GOT3 (cell line): Measurements from ENCODE around the gene TOMM6.
"Not testable (repeated sequence)": the region's sequence is repeated elsewhere in the genome, so short reads cannot be mapped to it uniquely, and the experiment has no call there.

ENCODE experiments used
- DNase-seq: peaks from one replicate; lab custom pipeline; 2025; ENCODE audit warnings: mixed read lengths; lab: John Stamatoyannopoulos, UW

The TOMM6 gene

GRCh38 chr6:41763470-41763869 lies 24.0 kb upstream of the TOMM6 start:
- no peak for DNase-seq

GRCh38 chr6:41766043-41766664 lies 21.3 kb upstream of the TOMM6 start:
- not testable (repeated sequence) for DNase-seq

GRCh38 chr6:41767112-41767833 lies 20.2 kb upstream of the TOMM6 start:
- peak; percentile 35 for DNase-seq

GRCh38 chr6:41768545-41769308 lies 18.8 kb upstream of the TOMM6 start:
- DNase-seq, result no peak

GRCh38 chr6:41769376-41769775 lies 18.1 kb upstream of the TOMM6 start:
- DNase-seq, result no peak

- DNase-seq, result no peak
Measured at GRCh38 chr6:41770381-41771057, 17.0 kb upstream of the TOMM6 start.

GRCh38 chr6:41771058-41771983 lies 16.2 kb upstream of the TOMM6 start:
- DNase-seq, result no peak

GRCh38 chr6:41774841-41775240 lies 12.7 kb upstream of the TOMM6 start:
- DNase-seq, result no peak

GRCh38 chr6:41775293-41775882 lies 12.1 kb upstream of the TOMM6 start:
- DNase-seq, result no peak

- DNase-seq, result no peak
Measured at GRCh38 chr6:41777551-41778285, 9.8 kb upstream of the TOMM6 start.

- DNase-seq, result no peak
Measured at GRCh38 chr6:41778895-41779294, 8.6 kb upstream of the TOMM6 start.

GRCh38 chr6:41779336-41779735 lies 8.2 kb upstream of the TOMM6 start:
- no peak for DNase-seq

GRCh38 chr6:41779788-41780550 lies 7.5 kb upstream of the TOMM6 start, which contains the start of gene FRS3:
TSS of gene FRS3 (minus strand) at chr6:41779900. CDS start at chr6:41776987, 2,913 bp downstream.
- DNase-seq, result peak; percentile 87

GRCh38 chr6:41780551-41781365 lies 6.7 kb upstream of the TOMM6 start, which contains the start of gene PRICKLE4:
TSS of gene PRICKLE4 (plus strand) at chr6:41780782. CDS start at chr6:41783474, 2,692 bp downstream.
- no peak for DNase-seq

- DNase-seq, result no peak
Measured at GRCh38 chr6:41781366-41781730, 6.1 kb upstream of the TOMM6 start.

- no peak for DNase-seq
Measured at GRCh38 chr6:41783106-41783780, 4.3 kb upstream of the TOMM6 start.

- no peak for DNase-seq
Measured at GRCh38 chr6:41784581-41785171, 2.8 kb upstream of the TOMM6 start.
